ENCODE results near the gene PROS1.

DNA sequence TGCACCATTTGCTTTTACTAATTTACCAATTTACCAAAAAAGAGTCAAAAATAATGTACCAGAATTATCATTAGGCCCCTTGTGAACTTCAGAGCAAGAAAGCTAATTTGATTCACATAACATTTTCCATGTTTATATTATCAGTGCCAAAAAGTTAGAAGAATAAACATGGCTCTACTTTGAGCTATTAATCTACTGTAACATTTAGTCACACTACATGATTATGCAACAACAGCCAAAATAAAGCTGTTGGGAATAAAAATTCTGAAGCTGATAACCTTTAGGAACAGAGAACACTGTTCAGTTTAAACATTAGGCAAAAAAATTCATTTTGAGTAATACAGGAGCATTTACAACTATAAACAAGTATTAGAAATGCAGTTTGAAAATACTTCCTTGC is 63.6 kb downstream of the PROS1 start:
- TF ChIP-seq, protein P1, sequence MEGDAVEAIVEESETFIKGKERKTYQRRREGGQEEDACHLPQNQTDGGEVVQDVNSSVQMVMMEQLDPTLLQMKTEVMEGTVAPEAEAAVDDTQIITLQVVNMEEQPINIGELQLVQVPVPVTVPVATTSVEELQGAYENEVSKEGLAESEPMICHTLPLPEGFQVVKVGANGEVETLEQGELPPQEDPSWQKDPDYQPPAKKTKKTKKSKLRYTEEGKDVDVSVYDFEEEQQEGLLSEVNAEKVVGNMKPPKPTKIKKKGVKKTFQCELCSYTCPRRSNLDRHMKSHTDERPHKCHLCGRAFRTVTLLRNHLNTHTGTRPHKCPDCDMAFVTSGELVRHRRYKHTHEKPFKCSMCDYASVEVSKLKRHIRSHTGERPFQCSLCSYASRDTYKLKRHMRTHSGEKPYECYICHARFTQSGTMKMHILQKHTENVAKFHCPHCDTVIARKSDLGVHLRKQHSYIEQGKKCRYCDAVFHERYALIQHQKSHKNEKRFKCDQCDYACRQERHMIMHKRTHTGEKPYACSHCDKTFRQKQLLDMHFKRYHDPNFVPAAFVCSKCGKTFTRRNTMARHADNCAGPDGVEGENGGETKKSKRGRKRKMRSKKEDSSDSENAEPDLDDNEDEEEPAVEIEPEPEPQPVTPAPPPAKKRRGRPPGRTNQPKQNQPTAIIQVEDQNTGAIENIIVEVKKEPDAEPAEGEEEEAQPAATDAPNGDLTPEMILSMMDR (IDR thresholded peaks at IDR 0.05; ENCODE audit: extremely low read depth in 1 of 2, insufficient read depth in 1 of 2, low read depth in 1 of 2, low read length in 2 of 2), result no peak
- no peak for TF ChIP-seq FOS (IDR thresholded peaks at IDR 0.05; ENCODE audit: borderline replicate concordance, insufficient read depth, low read length)
- TF ChIP-seq POLR2AphosphoS5 (IDR thresholded peaks at IDR 0.05; ENCODE audit: insufficient read depth, low read depth, low read length), result no peak
- no peak for TF ChIP-seq POLR2A (IDR thresholded peaks at IDR 0.05; ENCODE audit: low read depth, low read length)
- TF ChIP-seq EZH2 (IDR thresholded peaks at IDR 0.05; ENCODE audit: borderline replicate concordance, low read depth, low read length, severe bottlenecking), result no peak
- TF ChIP-seq JUN (IDR thresholded peaks at IDR 0.05; ENCODE audit: borderline replicate concordance, insufficient read depth, insufficient read length, low read depth), result no peak
- TF ChIP-seq, protein P2, sequence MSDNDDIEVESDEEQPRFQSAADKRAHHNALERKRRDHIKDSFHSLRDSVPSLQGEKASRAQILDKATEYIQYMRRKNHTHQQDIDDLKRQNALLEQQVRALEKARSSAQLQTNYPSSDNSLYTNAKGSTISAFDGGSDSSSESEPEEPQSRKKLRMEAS (IDR thresholded peaks at IDR 0.05; ENCODE audit: insufficient read depth, insufficient read length), result no peak
- TF ChIP-seq GATA2 (IDR thresholded peaks at IDR 0.05; ENCODE audit: insufficient read depth, insufficient read length, low read depth, low read length), result no peak
- TF ChIP-seq MYC (IDR thresholded peaks at IDR 0.05; ENCODE audit: low read depth, low read length), result no peak
